Immature natural killer cell (primary cell): Measurements from ENCODE around the gene ZSWIM6. TPM values are rescaled to one million over a fixed set of nuclear protein-coding genes. Genes with fewer than 3 reads are reported as not detected.

Experiments
- DNase-seq, 3 donors: peaks; one replicate each; pipeline ENCODE4 v3.0.0; 2022; ENCODE audit warnings: mixed read lengths in 1 of 3
- H3K27ac Mint-ChIP-seq, 6 donors: one replicate each; pipeline ENCODE4 v1.8.0; 2020; ENCODE audit warnings: mixed read lengths in 6 of 6, mild to moderate bottlenecking in 5 of 6, inconsistent platforms in 4 of 6, moderate library complexity in 3 of 6
- H3K27me3 Mint-ChIP-seq, 3 donors: one replicate each; pipeline ENCODE4 v1.8.0; 2020 to 2021; ENCODE audit warnings: low read depth in 3 of 3, mild to moderate bottlenecking in 3 of 3, mixed read lengths in 3 of 3, moderate library complexity in 3 of 3, inconsistent platforms in 1 of 3
- H3K36me3 Mint-ChIP-seq, 3 donors: one replicate each; pipeline ENCODE4 v1.8.0; 2020; ENCODE audit warnings: mixed read lengths in 3 of 3, inconsistent platforms in 2 of 3, mild to moderate bottlenecking in 2 of 3
- H3K4me1 Mint-ChIP-seq, 2 donors: one replicate each; pipeline ENCODE4 v1.8.0; 2020; ENCODE audit warnings: inconsistent platforms in 2 of 2, mild to moderate bottlenecking in 2 of 2, mixed read lengths in 2 of 2, moderate library complexity in 1 of 2
- H3K4me3 Mint-ChIP-seq, 5 donors: one replicate each; pipeline ENCODE4 v1.8.0; 2020; ENCODE audit warnings: mild to moderate bottlenecking in 5 of 5, mixed read lengths in 5 of 5, inconsistent platforms in 3 of 5, moderate library complexity in 3 of 5
- H3K9me3 Mint-ChIP-seq, 6 donors: one replicate each; pipeline ENCODE4 v1.8.0; 2020; ENCODE audit warnings: mild to moderate bottlenecking in 6 of 6, mixed read lengths in 6 of 6, inconsistent platforms in 4 of 6, moderate library complexity in 3 of 6
- polyA plus RNA-seq, 3 donors: library from polyadenylated mRNA; unstranded; fragments of 300-500 nt; fragmentation: Illumina TruSeq; gene quantifications; one replicate each; pipeline ENCODE4 v1.2.3, GENCODE V29; 2021

Gene ZSWIM6
- polyA plus RNA-seq = under 1 TPM; 0.40 to 0.76 (median 0.43) TPM

GRCh38 chr5:61331407-61332357 lies at the start of gene ZSWIM6:
Gene ZSWIM6, plus strand, starts transcription at chr5:61332258. Its CDS starts 15 bp downstream, at chr5:61332273.
- H3K27ac Mint-ChIP-seq = peak within 1 kb of the TSS; percentile 86 to 96 (median 93)
- peak; percentile 97 to 99 (median 98) for DNase-seq
- no peaks in the 10 kb centered on the region for H3K36me3 Mint-ChIP-seq
- H3K4me1 Mint-ChIP-seq = peaks cover 29 to 51% of the 10 kb centered on the region in 2 donors
- H3K4me3 Mint-ChIP-seq = peak within 1 kb of the TSS; percentile 91 to 96 (median 94)
- H3K9me3 Mint-ChIP-seq = no peaks in the 10 kb centered on the region
- peaks cover 19 to 36% (median 29%) of the 10 kb centered on the region in 3 donors for H3K27me3 Mint-ChIP-seq

- Mint-ChIP-seq H3K4me1 (no peaks in the 10 kb centered on the region), H3K4me3 (no peak overlapping the region), H3K27ac (no peak overlapping the region), H3K9me3 (no peaks in the 10 kb centered on the region), H3K36me3 (no peaks in the 10 kb centered on the region), H3K27me3 (peaks cover 0 to 6% (median 0%) of the 10 kb centered on the region in 3 donors)
- no peak for DNase-seq
Measured at GRCh38 chr5:61283471-61283870, 48.6 kb upstream of the ZSWIM6 start.

GRCh38 chr5:61285531-61285930 lies 46.5 kb upstream of the ZSWIM6 start:
- Mint-ChIP-seq H3K9me3 (no peaks in the 10 kb centered on the region), H3K4me3 (no peak overlapping the region), H3K36me3 (no peaks in the 10 kb centered on the region), H3K4me1 (no peaks in the 10 kb centered on the region), H3K27ac (peak overlapping the region in 2 of 6 donors; percentile 37 to 40), H3K27me3 (peaks cover 0 to 6% (median 0%) of the 10 kb centered on the region in 3 donors)
- no peak for DNase-seq

GRCh38 chr5:61286446-61287132 lies 45.5 kb upstream of the ZSWIM6 start:
- no peak for DNase-seq
- Mint-ChIP-seq H3K36me3 (no peaks in the 10 kb centered on the region), H3K9me3 (no peaks in the 10 kb centered on the region), H3K4me1 (no peaks in the 10 kb centered on the region), H3K27ac (no peak overlapping the region), H3K4me3 (no peak overlapping the region), H3K27me3 (peaks cover 0 to 2% (median 0%) of the 10 kb centered on the region in 3 donors)

GRCh38 chr5:61287474-61287873 lies 44.6 kb upstream of the ZSWIM6 start:
- Mint-ChIP-seq H3K4me1 (no peaks in the 10 kb centered on the region), H3K27ac (no peak overlapping the region), H3K36me3 (no peaks in the 10 kb centered on the region), H3K9me3 (no peaks in the 10 kb centered on the region), H3K27me3 (peaks cover 0 to 2% (median 0%) of the 10 kb centered on the region in 3 donors), H3K4me3 (no peak overlapping the region)
- no peak for DNase-seq

- H3K27ac Mint-ChIP-seq = no peak overlapping the region
- H3K36me3 Mint-ChIP-seq = no peaks in the 10 kb centered on the region
- peaks cover 0 to 2% (median 0%) of the 10 kb centered on the region in 3 donors for H3K27me3 Mint-ChIP-seq
- H3K9me3 Mint-ChIP-seq = no peaks in the 10 kb centered on the region
- H3K4me1 Mint-ChIP-seq = no peaks in the 10 kb centered on the region
- no peak for DNase-seq
- no peak overlapping the region for H3K4me3 Mint-ChIP-seq
Measured at GRCh38 chr5:61289241-61289640, 42.8 kb upstream of the ZSWIM6 start.

GRCh38 chr5:61289669-61290306 lies 42.3 kb upstream of the ZSWIM6 start:
- no peak for DNase-seq
- no peaks in the 10 kb centered on the region for H3K9me3 Mint-ChIP-seq
- H3K4me1 Mint-ChIP-seq = no peaks in the 10 kb centered on the region
- H3K27ac Mint-ChIP-seq = no peak overlapping the region
- H3K36me3 Mint-ChIP-seq = no peaks in the 10 kb centered on the region
- peaks cover 0 to 3% (median 2%) of the 10 kb centered on the region in 3 donors for H3K27me3 Mint-ChIP-seq
- H3K4me3 Mint-ChIP-seq = no peak overlapping the region

GRCh38 chr5:61290791-61291210 lies 41.3 kb upstream of the ZSWIM6 start:
- DNase-seq = no peak
- Mint-ChIP-seq H3K9me3 (no peaks in the 10 kb centered on the region), H3K36me3 (no peaks in the 10 kb centered on the region), H3K27ac (no peak overlapping the region), H3K4me3 (no peak overlapping the region), H3K27me3 (peaks cover 0 to 4% (median 2%) of the 10 kb centered on the region in 3 donors), H3K4me1 (no peaks in the 10 kb centered on the region)

- no peaks in the 10 kb centered on the region for H3K9me3 Mint-ChIP-seq
- no peaks in the 10 kb centered on the region for H3K4me1 Mint-ChIP-seq
- H3K36me3 Mint-ChIP-seq = no peaks in the 10 kb centered on the region
- DNase-seq = no peak
- peaks cover 0 to 4% (median 2%) of the 10 kb centered on the region in 3 donors for H3K27me3 Mint-ChIP-seq
- no peak overlapping the region for H3K27ac Mint-ChIP-seq
- no peak overlapping the region for H3K4me3 Mint-ChIP-seq
Measured at GRCh38 chr5:61292062-61292657, 39.9 kb upstream of the ZSWIM6 start.

GRCh38 chr5:61293071-61293470 lies 39.0 kb upstream of the ZSWIM6 start:
- Mint-ChIP-seq H3K4me3 (no peak overlapping the region), H3K27me3 (peaks cover 0 to 4% (median 2%) of the 10 kb centered on the region in 3 donors), H3K9me3 (no peaks in the 10 kb centered on the region), H3K4me1 (no peaks in the 10 kb centered on the region), H3K27ac (no peak overlapping the region), H3K36me3 (no peaks in the 10 kb centered on the region)
- DNase-seq = no peak

- DNase-seq = no peak
- Mint-ChIP-seq H3K27ac (no peak overlapping the region), H3K4me1 (no peaks in the 10 kb centered on the region), H3K27me3 (peaks cover 0 to 4% (median 0%) of the 10 kb centered on the region in 3 donors), H3K9me3 (no peaks in the 10 kb centered on the region), H3K36me3 (no peaks in the 10 kb centered on the region), H3K4me3 (no peak overlapping the region)
Measured at GRCh38 chr5:61293873-61294272, 38.2 kb upstream of the ZSWIM6 start.

GRCh38 chr5:61295365-61295764 lies 36.7 kb upstream of the ZSWIM6 start:
- H3K9me3 Mint-ChIP-seq = no peaks in the 10 kb centered on the region
- H3K4me1 Mint-ChIP-seq = no peaks in the 10 kb centered on the region
- no peak for DNase-seq
- peaks cover 0 to 4% (median 0%) of the 10 kb centered on the region in 3 donors for H3K27me3 Mint-ChIP-seq
- no peaks in the 10 kb centered on the region for H3K36me3 Mint-ChIP-seq
- H3K27ac Mint-ChIP-seq = no peak overlapping the region
- H3K4me3 Mint-ChIP-seq = no peak overlapping the region

- Mint-ChIP-seq H3K27me3 (peaks cover 0 to 7% (median 3%) of the 10 kb centered on the region in 3 donors), H3K4me1 (peaks cover 0 to under 1% of the 10 kb centered on the region in 2 donors), H3K4me3 (no peak overlapping the region), H3K9me3 (no peaks in the 10 kb centered on the region), H3K27ac (no peak overlapping the region), H3K36me3 (no peaks in the 10 kb centered on the region)
- DNase-seq = no peak
Measured at GRCh38 chr5:61298066-61298465, 34.0 kb upstream of the ZSWIM6 start.
